GM18868 (cell line): ENCODE measurements around the gene PGRMC2.

Experiments used
- ATAC-seq: cut with Tn5 transposase; IDR thresholded peaks from one replicate; pipeline ENCODE4 v1.9.1; 2021; ENCODE audit warnings: mild to moderate bottlenecking, moderate library complexity; ENCODE audit not compliant: unreplicated experiment

The PGRMC2 gene

DNA sequence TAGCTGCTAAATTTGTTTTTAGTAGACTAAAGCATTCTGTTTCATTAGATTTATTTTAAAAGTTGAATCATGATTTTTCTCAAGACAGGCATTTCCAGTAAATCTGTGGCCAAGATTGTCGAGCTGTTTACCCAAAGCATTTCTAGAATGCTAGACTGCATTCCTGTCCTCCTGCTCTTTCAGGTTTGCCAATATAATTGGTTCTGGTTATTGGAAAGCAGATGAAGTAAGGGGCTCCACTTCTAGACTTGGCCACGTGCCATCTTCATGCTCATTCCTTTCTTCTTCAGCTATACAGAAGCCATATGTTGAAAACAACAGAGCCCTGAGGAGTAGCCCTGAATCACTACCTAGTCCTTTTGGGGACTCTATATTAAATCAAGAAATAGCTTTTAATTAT lies 62.5 kb downstream of the PGRMC2 start:
- no peak for ATAC-seq

DNA sequence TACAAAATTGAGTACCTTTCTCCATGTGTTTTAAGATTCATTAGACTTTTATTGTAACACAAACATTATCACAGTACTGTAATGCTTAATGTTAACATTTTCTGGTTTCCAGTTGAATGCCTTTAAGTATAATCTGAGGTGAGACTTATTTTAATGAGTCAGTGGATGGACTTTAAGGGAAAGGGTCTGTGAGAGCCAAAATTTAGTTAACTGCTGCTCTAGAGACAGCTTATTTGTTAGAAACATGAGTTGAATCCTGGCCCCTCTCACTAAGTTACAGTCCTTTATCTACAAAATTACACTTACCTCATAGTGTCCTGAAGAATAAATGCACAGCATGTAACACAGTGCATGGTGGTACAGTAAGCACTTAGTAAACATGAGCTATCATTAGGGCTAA lies 66.0 kb downstream of the PGRMC2 start:
- ATAC-seq: no peak

DNA sequence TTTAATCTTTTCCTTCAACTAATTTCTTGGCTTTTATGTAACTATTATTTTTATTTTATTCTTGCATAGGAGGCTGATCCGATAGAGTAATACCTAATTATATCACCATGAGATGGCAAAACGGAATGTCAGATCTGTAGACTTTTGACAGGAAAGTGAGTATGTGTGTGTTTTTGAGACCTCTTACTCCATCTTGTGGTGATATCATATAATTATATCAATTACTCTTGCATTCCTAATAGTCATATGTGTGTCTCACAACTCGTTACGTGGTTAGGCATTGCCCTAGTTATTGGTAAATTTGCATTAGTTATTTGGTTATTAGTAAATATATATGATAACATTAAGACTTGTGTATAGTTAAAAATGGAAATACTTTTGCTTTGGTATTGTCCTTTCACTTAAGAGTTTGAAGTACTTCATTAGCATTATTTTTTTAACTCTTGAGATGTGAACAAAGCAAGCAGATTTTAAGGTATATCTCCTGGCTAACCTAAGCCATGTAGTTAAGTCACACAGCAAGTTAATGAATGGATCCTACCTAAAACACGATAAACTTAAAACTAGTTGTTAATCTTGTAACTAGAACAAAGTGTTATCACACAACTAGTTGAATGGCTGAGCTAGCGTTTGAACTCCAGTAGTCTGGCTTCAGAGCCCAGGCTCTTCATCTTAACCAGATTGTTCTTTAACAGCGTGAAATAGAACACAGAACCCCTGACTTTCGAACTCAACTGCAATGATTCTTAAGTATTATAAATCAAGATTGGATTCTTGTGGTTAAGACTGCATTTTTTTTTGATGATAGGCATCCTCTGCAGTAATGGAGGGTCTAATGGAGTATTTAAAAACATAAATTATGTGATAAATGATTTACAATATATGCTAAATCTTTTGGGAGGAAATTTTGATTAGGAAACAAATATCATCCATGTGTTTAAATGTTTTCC lies 67.1 kb downstream of the PGRMC2 start:
- ATAC-seq: peak; percentile 97
